NCI-H748 treated with DMSO at 0.1 percent for 48 hours (cell line): Measurements from ENCODE around the gene SMG7.
A peak's percentile ranks its signal among the peaks of the same experiment; 100 is the strongest.

Experiments used
- DNase-seq: peaks from one replicate; lab custom pipeline; 2025; lab: John Stamatoyannopoulos, UW

The SMG7 gene

DNA sequence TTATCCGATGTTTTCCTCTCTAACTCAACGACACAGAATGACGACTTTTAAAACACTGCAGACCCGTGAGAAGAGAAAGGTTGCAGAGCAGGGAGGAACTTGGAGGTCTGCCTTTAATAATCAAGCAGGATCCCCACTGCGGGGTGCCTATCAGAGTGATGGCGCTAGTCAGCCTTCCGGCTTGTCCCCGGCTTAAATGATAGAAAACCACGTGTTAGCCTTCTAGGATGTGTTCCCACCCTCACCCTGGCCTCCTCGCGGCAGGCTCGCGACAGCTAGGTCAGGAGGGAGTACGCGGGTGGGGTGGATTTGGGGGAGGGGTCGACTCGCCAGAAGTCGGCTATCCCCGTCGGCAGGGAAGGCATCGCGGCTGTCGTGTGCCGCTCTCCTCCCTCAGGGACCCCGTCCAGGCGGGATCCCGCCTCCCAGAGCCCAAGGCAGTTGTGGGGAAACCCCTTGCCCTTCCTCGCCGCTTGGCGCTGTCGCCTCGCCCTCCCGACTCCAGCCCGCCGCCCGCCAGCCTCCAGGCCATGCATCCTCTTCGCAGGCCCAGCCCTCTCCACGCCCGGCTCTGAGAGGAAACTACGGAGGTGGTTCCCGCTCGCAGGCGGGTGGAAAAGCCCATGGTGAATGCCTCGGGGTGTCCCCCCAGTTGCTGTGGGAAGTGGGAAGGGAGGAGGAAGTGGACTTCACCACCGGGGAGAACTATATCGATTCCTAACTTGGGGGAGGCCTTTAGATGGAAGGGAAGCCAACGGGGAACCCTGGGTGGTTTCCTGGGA lies 1.1 kb upstream of the SMG7 start:
- DNase-seq = peak; percentile 64

DNA sequence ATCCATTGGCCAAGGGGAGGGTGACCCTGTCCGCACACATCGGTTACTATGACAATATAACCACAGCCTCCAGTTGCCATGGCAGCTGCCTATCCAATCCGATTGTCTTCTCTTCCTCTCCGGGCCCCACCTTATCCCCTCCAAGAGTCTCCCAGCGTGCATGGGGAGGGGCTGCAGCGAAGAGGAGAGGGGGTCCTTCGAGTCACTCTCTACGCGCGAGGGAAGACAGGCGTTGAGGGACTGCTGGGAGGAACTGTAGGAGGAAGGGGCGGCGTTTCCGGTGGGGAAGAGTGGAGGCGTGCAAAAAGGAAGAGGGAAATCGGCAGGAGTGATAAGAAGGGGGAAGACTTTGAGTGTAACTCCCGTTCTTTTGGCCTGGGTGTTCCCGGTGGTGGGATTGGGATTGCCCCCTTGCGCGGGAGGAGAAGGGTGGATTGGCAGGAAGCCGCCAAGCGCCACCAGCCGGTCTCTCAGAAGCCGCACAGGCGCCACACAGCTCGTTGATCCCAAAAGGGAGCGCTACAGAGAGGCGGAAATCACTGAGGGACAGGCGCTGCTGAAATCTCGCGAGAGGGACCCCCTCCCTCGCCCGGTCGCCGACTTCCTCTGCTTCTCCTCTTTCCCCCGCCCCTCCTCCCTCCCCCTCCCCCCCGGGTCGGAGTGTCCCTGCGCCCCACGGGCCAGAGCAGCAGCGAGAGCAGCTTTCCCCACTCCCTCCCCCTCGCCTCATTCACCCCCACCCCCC lies 384 bp upstream of the SMG7 start:
- peak; percentile 91 for DNase-seq

GRCh38 chr1:183473217-183473536 lies 878 bp downstream of the SMG7 start:
- no peak for DNase-seq

GRCh38 chr1:183476081-183476480 lies 3.8 kb downstream of the SMG7 start:
- no peak for DNase-seq

GRCh38 chr1:183477986-183478781 lies 5.9 kb downstream of the SMG7 start:
- DNase-seq = no peak

DNA sequence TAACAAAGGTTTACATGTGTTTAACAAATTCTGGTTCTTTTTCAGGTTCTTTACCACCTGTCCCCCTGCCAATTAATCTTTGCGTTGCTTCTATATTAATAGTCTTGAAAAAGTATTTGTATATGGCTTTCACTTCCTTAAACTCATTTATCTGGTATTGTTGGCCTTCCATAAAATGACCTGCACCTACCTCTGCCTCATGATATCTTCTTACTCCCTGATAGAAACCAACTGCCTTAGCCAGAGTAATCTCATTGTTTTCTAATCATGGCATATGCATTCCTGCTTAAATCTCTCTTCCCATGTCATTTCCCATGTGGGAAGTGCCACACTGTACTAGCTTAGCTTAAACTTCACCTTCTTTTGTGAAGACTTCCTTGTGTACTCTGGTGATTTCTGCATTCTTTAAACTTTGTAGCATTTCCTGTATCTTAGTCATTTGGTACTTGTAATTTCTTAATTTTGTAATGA lies 8.7 kb downstream of the SMG7 start:
- DNase-seq = no peak

DNA sequence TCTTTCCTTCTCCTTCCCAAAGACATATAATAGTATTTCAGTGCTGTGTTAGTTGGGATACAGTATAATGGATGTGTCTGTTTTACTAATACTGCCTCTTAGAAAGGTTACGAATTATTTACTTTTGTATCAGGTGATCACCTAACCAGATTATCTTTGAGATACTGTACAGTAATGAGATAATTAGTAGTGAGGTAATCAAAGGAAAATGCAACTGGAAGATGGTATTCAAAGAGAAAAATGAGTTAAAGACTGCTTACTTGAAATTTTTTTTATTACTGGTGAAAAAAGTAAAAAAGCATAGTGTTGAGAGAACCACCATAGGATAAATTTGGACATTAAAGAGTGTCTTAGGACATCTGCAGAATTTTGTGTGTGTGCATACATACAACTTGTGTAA lies 10.9 kb downstream of the SMG7 start:
- no peak for DNase-seq

GRCh38 chr1:183484254-183484653 lies 12.0 kb downstream of the SMG7 start:
- DNase-seq = no peak

- DNase-seq = no peak
These were observed 12.6 kb downstream of the SMG7 start for GRCh38 chr1:183484851-183485250.

DNA sequence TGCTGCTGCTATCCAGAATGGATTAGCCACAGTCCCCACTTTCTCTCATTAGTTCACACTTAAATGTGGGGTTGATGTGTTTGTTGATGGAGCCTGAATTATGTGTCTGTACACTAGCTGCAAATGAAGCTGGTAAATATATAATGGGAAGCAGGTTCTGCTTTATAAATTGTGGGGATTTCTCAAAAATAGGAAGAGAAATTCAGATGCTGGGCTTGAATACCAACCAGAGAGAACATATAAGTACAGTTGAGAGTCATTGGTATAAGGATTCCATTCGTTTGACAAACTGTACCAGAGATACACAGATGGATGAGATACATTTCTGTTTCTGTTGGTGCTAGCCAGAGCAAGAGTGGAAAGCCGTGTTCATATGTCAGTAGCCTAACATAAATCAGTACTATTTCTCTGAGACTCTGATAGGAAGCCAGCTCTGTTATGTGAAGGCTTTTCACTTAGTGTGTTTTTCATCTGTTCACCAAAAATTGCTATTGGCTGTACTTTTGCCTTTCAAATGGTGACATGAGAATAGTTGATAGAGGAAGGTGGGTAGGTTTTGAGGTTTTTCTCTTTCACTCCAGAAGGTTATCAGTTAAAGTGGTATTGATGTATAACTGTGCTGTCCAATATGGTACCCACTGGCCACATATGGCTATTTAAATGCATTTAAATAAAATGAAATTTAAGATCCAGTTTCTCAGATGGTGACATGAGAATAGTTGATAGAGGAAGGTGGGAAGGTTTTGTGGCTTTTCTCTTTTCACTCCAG lies 15.6 kb downstream of the SMG7 start:
- no peak for DNase-seq

GRCh38 chr1:183490932-183491331 lies 18.6 kb downstream of the SMG7 start:
- no peak for DNase-seq

GRCh38 chr1:183493540-183494245 lies 21.4 kb downstream of the SMG7 start:
- no peak for DNase-seq

- DNase-seq = no peak
These were observed 23.1 kb downstream of the SMG7 start for GRCh38 chr1:183495420-183495819.

GRCh38 chr1:183497218-183497617 lies 24.9 kb downstream of the SMG7 start:
- DNase-seq = no peak

DNA sequence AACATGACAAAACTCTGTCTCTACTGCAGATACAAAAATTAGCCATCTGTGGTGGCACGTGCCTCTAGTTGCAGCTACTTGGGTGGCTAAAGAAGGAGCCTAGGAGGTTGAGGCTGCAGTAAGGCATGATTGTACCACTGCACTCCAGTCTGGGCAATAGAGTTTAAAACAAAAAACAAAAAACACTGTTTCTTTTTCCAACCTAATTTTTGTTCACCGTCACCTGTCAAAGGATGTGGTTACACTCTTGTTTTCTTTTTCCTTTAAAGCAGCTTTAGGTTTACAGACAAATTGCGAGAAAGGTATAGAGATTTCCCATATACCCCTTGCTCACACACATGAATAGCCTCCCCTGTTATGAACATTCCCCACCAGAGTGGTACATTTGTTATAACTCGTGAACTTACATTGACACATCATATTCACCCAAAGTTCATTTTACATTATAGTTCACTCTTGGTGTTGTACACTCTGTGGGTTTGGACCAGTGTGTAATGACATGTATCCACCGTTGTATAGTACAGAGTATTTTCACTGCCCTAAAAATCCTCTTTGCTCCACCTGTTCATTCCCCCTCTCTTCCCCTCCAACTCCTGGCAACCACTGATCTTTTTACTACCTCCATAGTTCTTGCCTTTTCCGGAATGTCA lies 26.2 kb downstream of the SMG7 start:
- DNase-seq = no peak

DNA sequence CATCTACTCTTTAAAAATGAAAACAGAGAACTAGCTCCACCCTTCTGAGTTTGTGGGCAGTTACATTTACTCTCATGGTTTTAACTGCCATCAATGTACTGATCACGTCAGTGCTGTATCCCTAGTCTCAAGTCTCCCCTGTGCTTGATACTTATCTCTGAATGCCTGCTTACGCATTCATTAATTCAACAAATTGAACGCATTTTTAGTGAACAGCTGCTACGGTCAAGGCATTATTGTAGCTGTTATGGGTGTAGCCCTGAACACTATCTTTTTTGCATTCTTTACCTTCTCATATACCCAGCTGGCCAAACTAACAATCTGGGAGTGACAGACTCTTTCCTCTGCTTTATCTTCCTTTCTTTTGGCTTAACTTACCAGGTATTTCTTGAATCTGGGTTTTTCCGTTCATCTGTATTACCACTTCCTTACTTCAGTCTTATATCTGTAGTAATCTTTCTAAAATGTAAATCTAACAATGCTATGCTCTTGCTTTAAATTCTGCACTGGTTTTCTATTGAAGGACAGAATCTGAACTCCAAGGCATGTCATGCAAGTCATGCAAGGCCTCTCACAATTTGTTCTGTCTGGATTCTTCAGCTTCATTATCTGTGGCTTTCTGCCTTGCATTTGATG lies 33.3 kb downstream of the SMG7 start:
- no peak for DNase-seq

GRCh38 chr1:183506561-183506960 lies 34.3 kb downstream of the SMG7 start:
- no peak for DNase-seq

DNA sequence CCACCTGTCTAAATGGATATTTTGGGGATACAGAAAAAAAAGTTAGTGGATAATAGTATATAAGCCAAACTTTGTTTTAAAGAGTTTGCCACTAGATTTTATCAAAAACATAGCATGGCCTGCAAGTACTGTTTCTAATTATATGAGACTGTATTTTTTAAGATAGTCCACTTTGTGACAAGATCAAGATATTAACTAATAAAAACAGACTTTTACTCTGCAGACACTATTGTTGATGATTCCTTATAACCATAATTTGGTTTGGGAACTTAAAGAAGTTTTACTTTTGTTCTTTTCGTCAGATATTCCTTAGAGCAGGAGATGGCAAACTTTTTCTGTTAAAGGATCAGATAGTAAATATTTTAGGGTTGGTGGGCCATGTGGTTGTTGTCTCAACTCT lies 36.4 kb downstream of the SMG7 start:
- DNase-seq = no peak

DNA sequence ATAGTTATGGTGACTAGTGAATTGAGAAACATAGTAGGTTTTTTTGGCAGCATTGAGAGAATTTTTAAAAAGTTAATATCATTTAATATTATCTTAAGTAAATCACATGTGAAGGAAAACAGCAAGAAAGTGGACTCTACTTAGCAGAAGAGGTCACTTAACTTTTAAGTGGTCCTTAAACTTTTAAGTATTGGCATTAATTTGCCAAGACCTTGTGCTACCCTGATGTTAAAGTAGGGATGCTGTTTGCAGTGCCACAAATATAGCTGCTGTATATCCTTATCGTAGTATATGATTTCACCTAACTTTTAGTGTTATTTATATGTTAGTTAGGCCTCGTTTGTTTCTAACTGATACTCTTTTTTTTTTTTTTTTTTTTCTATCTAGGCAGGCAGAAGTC lies 40.2 kb downstream of the SMG7 start:
- DNase-seq = no peak

- DNase-seq = no peak
These were observed 41.9 kb downstream of the SMG7 start for GRCh38 chr1:183514235-183514634.
